Natural killer cell (primary cell): Measurements from ENCODE around the gene IMMT. TPM values are rescaled to one million over a fixed set of nuclear protein-coding genes. Genes with fewer than 3 reads are reported as not detected.
A peak's percentile ranks its signal among the peaks of the same experiment; 100 is the strongest.

Source experiments
- ATAC-seq, 3 donors: fragments of 150-1000 bp in 2 of 3; fragments of 200-7000 bp in 1 of 3; cut with Tn5 transposase; 1 replicate in 1 of 3; 2 replicates in 2 of 3; pipeline ENCODE4 v1.10.0; 2021; ENCODE audit warnings: mild to moderate bottlenecking in 2 of 3, moderate library complexity in 2 of 3
- DNase-seq, 2 donors: peaks; one replicate each; pipeline versions ENCODE4 v3.0.0 to v3.0.0-alpha.2; 2013 to 2021; ENCODE audit warnings: mixed read lengths in 1 of 2
- H3K27ac ChIP-seq: one replicate; pipeline ENCODE4 v1.5.1; 2013; ENCODE audit warnings: mild to moderate bottlenecking, low read length
- H3K27me3 ChIP-seq: one replicate; pipeline ENCODE4 v1.6.1; 2013; ENCODE audit warnings: low read length; ENCODE audit not compliant: control insufficient read depth, insufficient read depth
- H3K36me3 ChIP-seq: one replicate; pipeline ENCODE4 v1.6.1; 2013; ENCODE audit warnings: low read length; ENCODE audit not compliant: control insufficient read depth, insufficient read depth
- H3K4me1 ChIP-seq: one replicate; pipeline ENCODE4 v1.6.1; 2013; ENCODE audit warnings: low read length; ENCODE audit not compliant: control insufficient read depth, insufficient read depth
- H3K4me3 ChIP-seq: one replicate; pipeline ENCODE4 v1.5.1; 2013; ENCODE audit warnings: low read length
- H3K9me3 ChIP-seq: one replicate; pipeline ENCODE4 v1.6.1; 2013; ENCODE audit warnings: low read length; ENCODE audit not compliant: control insufficient read depth, insufficient read depth
- H3K27ac Mint-ChIP-seq, 2 donors: one replicate each; pipeline ENCODE4 v1.8.0; 2022; ENCODE audit warnings: mild to moderate bottlenecking in 2 of 2, mixed read lengths in 2 of 2, moderate library complexity in 1 of 2
- H3K27me3 Mint-ChIP-seq, 2 donors: one replicate each; pipeline ENCODE4 v1.8.0; 2022; ENCODE audit warnings: low read depth in 2 of 2, mixed read lengths in 2 of 2
- H3K36me3 Mint-ChIP-seq: one replicate; pipeline ENCODE4 v1.8.0; 2022; ENCODE audit warnings: mixed read lengths
- H3K4me1 Mint-ChIP-seq, 2 donors: one replicate each; pipeline ENCODE4 v1.8.0; 2022; ENCODE audit warnings: mixed read lengths in 2 of 2
- H3K4me3 Mint-ChIP-seq: one replicate; pipeline ENCODE4 v1.8.0; 2022; ENCODE audit warnings: mild to moderate bottlenecking, moderate library complexity, mixed read lengths
- H3K9me3 Mint-ChIP-seq, 2 donors: one replicate each; pipeline ENCODE4 v1.8.0; 2022; ENCODE audit warnings: mixed read lengths in 2 of 2
- CTCF ChIP-seq: fragments of 200-600 bp; IDR thresholded peaks from one replicate; pipeline ENCODE4 v1.8.0; 2022; ENCODE audit warnings: antibody characterized with exemption
- WGBS: methylation state at CpG from one replicate; pipeline ENCODE4 v1.1.7; 2013; ENCODE audit warnings: missing lambda C conversion rate; ENCODE audit not compliant: insufficient coverage; 5-methylcytosine and 5-hydroxymethylcytosine counted together
- intact Hi-C: fragments of 100-400 bp; cut with micrococcal nuclease; formaldehyde crosslinking; loops from one replicate; pipeline ENCODE4 v1.14.2; 2022
- total RNA-seq, 4 donors: library from RNA; stranded (reverse); fragments of 120-200 nt in 1 of 4; gene quantifications; one replicate each; pipeline versions ENCODE4 v1.2.3 to v1.2.4, GENCODE V29; 2013 to 2022

The IMMT gene
- total RNA-seq, 3 donors from 2014 or later (not counting 1 experiment from before 2014, with no cell fraction given), result 54.5 to 62.6 (median 59.0) TPM

- ATAC-seq (no peak), DNase-seq (no peak)
- no peak overlapping the region for H3K4me3 Mint-ChIP-seq
- H3K4me1 Mint-ChIP-seq, result peaks cover 17 to 22% of the 10 kb centered on the region in 2 donors
- Histone ChIP-seq H3K27me3 (no peaks in the 10 kb centered on the region), H3K27ac (no peak overlapping the region), H3K4me1 (no peaks in the 10 kb centered on the region), H3K4me3 (no peak overlapping the region), H3K9me3 (no peaks in the 10 kb centered on the region), H3K36me3 (peaks cover 59% of the 10 kb centered on the region)
- no peaks in the 10 kb centered on the region for H3K9me3 Mint-ChIP-seq
- H3K27ac Mint-ChIP-seq, result peak overlapping the region in 1 of 2 donors; percentile 8
- H3K36me3 Mint-ChIP-seq, result no peaks in the 10 kb centered on the region
- TF ChIP-seq CTCF, result no peak
- intact Hi-C loops, result no loop called here
- no peaks in the 10 kb centered on the region for H3K27me3 Mint-ChIP-seq
Measured at GRCh38 chr2:86176597-86176996, 18.7 kb downstream of the IMMT start.

- no peaks in the 10 kb centered on the region for H3K27me3 Mint-ChIP-seq
- H3K4me1 ChIP-seq, result no peaks in the 10 kb centered on the region
- no peaks in the 10 kb centered on the region for H3K9me3 Mint-ChIP-seq
- H3K4me3 ChIP-seq, result no peak overlapping the region
- H3K27ac ChIP-seq, result no peak overlapping the region
- intact Hi-C loops, result no loop called here
- H3K36me3 Mint-ChIP-seq, result no peaks in the 10 kb centered on the region
- H3K27ac Mint-ChIP-seq, result peak overlapping the region; percentile 8 to 15
- peaks cover 17 to 22% of the 10 kb centered on the region in 2 donors for H3K4me1 Mint-ChIP-seq
- no peak for TF ChIP-seq CTCF
- ATAC-seq (no peak), DNase-seq (no peak)
- H3K4me3 Mint-ChIP-seq, result no peak overlapping the region
- no peaks in the 10 kb centered on the region for H3K27me3 ChIP-seq
- H3K36me3 ChIP-seq, result peaks cover 61% of the 10 kb centered on the region
- H3K9me3 ChIP-seq, result no peaks in the 10 kb centered on the region
- 83% methylated on average over 1 of the region's 1 CpG for WGBS
Measured at GRCh38 chr2:86175828-86176227, 19.4 kb downstream of the IMMT start.

GRCh38 chr2:86174445-86174844 lies 20.8 kb downstream of the IMMT start:
- H3K4me1 Mint-ChIP-seq, result peaks cover 17 to 22% of the 10 kb centered on the region in 2 donors
- no peak overlapping the region for H3K4me3 ChIP-seq
- no peaks in the 10 kb centered on the region for H3K4me1 ChIP-seq
- H3K4me3 Mint-ChIP-seq, result no peak overlapping the region
- intact Hi-C loops, result no loop called here
- no peak overlapping the region for H3K27ac ChIP-seq
- ATAC-seq (no peak), DNase-seq (no peak)
- H3K27me3 ChIP-seq, result no peaks in the 10 kb centered on the region
- H3K36me3 ChIP-seq, result peaks cover 65% of the 10 kb centered on the region
- H3K9me3 ChIP-seq, result no peaks in the 10 kb centered on the region
- no peaks in the 10 kb centered on the region for H3K27me3 Mint-ChIP-seq
- WGBS, result 76% methylated on average over 2 of the region's 2 CpGs
- no peaks in the 10 kb centered on the region for H3K9me3 Mint-ChIP-seq
- no peaks in the 10 kb centered on the region for H3K36me3 Mint-ChIP-seq
- TF ChIP-seq CTCF, result no peak
- H3K27ac Mint-ChIP-seq, result peak overlapping the region in 1 of 2 donors; percentile 66

GRCh38 chr2:86172610-86173009 lies 22.7 kb downstream of the IMMT start:
- H3K27me3 Mint-ChIP-seq, result no peaks in the 10 kb centered on the region
- H3K36me3 Mint-ChIP-seq, result peaks cover 8% of the 10 kb centered on the region
- peaks cover 17 to 22% of the 10 kb centered on the region in 2 donors for H3K4me1 Mint-ChIP-seq
- Histone ChIP-seq H3K36me3 (peaks cover 67% of the 10 kb centered on the region), H3K4me1 (no peaks in the 10 kb centered on the region), H3K4me3 (no peak overlapping the region), H3K27ac (no peak overlapping the region), H3K27me3 (no peaks in the 10 kb centered on the region), H3K9me3 (no peaks in the 10 kb centered on the region)
- H3K9me3 Mint-ChIP-seq, result no peaks in the 10 kb centered on the region
- ATAC-seq (no peak), DNase-seq (no peak)
- TF ChIP-seq CTCF, result no peak
- intact Hi-C loops, result no loop called here
- no peak overlapping the region for H3K27ac Mint-ChIP-seq
- WGBS, result 100% methylated on average over 1 of the region's 2 CpGs
- H3K4me3 Mint-ChIP-seq, result no peak overlapping the region
